ENCODE measurements around the gene CHRD.

CHRD gene

DNA sequence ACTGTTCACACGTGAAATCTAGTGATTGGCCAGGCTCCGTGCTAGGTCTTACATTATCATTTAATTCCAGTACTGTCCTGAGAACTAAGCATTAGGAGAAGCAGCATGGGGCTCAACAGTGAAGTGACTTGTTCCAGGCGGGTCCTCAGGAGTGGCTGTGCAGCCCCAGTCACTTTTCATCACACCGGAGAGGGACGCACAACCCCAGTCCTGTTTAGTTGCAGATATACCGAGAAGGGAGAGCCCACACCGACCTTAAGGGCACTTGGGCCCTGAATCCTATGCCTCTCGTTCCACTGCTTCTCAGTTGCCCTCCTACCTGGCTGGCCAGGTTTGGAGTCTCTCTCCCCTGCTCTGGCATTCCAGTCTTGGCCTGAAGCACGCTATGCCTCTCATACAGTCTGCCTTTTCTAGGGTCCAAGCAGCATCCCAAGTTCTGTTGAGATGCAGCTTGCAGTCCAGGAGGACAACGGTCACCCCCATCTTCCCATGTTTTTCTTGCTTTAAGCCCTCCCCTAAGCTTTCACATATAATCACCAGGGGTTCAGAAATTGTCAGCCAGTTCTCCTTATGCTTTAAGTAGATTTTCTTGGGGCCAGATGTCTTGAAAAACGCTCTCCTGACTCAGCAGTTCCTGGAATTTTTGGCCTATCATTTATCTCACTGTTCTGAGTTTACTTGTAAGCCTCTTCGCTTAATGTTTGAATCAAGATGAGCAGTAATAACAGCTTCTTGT, 32.4 kb upstream of the CHRD start:
- no peak for DNase-seq

DNA sequence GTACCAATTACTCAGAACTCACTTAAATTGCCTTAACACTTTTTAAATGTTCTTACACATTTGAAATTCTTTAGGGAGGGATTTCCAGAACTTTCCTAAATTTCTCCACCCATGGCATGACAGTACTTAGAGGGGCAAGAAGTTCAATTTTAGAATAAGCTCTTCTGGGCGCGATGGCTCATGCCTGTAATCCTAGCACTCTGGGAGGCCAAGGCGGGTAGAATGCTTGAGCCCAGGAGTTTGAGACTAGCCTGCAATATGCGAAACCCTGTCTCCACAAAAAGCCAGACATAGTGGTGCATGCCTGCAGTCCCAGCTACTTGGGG, 31.8 kb upstream of the CHRD start:
- DNase-seq, result no peak

DNA sequence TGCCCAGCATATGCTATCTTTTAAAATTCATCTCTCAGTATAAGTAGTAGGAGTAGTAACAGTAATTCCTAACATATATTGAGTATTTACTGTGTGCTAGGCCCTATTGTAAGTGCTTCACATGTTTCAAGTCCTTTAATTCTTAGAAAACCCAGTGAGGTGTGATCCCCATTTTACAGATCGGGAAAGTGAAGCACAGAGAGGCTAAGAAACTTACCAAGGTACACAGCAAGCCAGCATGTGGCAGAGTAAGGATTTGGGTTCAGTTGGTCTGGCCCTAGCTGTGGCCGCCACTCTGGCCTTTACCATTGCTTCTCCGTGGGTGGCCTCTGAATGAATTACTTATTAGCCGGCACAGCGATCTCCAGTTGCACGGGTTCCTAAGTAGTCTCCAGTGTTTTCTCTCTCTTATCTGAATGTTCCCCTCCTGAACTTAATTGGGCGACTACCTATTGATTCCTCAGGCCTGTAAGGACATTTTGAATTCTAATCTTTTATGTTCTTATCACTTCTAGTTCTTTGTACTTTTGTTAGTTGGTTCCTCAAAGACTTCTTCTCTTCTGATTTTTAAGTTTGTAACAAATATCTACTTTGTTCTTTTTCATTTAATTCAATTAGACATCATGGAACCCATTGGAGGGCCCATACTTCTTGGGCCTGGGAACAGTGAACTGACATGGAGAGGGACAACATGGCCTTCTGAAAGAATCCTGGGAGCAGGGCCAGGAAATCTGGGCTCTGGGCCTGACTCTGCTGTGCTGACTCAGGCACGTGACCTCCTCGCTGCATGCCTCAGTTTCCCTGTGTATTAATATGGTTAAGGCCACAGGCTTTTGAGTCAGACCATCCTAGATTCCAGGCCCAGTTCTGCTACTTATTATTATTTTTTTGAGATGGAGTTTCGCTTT, 30.0 kb upstream of the CHRD start:
- DNase-seq, result no peak

DNA sequence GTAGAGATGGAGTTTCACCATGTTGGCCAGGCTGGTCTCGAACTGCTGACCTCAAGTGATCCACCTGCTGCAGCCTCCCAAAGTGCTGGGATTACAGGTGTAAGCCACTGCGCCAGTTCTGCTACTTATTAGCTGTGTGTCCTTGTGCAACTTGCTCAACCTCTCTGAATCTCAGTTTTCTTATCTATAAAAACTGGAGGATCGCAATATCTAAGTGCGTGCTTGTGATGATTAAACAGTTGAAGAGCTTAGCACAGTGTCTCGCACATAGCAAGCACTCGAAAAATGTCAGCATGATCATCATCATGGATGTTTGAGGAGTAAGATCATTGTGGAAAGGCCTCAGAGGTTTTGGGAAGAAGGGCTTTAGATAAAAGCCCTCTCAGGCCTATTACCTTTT, 29.2 kb upstream of the CHRD start:
- no peak for DNase-seq

DNA sequence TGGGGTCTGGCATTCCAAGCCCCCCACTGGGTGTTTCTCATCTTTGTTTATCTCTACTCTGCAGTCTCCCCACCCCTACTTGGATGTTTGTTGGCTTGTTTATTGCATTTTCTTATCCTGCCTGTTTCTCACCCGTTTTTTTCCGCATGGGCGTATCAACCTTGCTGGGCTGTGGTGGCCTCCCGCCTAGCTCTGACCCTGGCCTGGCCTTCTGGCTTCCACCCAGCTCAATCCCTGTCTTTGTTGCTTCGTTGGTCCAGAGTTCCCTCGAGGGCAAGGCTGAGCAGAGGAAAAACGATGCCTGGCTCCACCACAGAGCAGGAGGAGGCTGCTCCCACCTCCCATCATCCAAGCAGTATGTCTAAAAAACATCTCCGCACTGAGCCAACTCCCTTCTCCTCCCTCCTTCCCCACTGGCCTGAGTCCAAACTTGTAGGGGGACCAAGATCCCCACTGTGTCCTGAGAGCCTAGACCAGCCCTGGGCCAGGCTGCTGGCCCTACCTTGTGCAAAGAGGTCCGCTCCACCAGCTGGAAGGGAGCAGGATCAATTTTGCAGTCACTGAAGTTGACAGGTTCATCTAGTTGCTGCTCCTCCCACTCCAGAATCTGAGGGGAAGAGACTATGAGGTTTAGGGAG, 28.2 kb upstream of the CHRD start:
- DNase-seq, result no peak

DNA sequence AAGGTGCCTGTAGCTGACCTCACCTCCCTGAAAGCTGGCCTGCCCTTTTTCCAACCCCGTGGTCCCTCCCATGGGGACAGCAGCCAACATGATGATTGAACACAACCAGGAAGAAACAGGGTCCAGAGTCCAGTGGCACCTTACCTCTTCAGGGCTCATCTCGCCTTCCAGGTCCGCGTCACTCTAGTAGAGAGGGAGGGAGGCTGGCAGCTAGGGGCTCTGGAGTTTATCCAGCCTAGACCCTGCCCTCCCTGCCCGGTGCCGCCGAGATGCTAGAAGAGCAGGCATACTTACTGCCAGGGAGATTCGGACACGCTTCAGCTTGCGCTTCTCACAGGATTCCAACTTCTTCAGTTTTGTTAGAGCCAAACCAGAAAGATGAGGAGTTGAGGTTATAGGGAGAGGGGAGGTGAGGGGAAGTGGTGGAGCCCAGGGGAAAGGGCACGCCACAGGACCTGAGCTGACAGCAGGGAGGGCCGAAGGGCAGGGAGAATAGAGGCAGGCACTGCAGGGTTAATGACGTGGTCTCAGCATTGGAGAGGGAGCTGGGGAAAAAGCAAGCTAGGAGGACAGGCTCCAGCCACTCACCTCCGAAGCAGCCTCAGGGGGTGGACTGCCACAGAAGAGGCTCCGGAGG, 27.6 kb upstream of the CHRD start:
- DNase-seq, result no peak

DNA sequence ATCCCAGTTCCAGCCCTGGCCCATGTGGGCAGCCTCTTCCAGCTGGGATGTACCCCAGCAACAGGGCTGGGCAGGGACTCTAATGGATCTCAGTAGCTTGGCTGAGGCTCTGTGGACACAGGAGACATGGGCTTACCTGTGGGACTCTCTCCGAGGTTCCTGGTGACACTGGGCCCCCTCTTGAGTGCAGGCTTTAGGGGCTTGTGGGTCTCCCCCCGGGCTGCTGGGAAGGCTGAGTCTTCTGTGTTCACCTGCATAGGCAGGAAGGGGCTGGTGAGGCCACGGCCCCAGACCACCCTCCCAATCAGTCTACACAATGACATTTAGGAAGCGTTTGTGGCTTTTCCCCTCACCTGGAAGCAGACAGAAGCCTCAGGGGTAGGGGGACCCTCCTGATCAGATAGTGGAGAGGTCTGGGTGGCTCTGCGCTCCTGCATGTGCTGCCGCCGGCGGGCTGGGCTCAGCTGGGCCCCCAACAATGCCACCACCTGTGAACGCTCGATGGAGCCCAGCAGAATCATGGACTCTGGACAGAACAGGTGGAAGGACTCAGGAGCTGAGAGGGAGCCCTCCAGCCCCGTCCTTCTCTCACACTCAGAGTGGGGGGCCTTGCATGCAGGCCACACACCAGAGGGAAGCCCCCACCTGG, 26.8 kb upstream of the CHRD start:
- DNase-seq, result no peak

DNA sequence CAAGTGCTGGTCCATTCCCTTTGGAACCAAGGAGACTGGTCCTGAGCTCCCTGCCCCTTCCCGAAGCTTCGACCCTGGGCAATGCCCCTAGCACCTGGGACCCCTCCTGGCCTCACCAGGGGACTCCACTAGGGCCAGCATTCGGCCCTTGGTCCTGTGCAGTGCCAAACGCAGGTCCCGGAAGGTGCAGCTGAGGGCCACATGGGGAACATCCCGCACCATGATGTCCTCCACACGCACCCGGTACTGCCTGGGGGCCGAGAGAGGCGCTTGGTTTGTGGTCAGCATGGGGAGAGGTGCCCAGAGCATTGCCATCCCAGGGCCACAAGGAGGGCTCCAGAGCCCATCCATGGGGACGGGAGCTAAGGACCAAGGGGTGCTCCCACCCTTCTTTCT, 26.3 kb upstream of the CHRD start:
- DNase-seq, result no peak

DNA sequence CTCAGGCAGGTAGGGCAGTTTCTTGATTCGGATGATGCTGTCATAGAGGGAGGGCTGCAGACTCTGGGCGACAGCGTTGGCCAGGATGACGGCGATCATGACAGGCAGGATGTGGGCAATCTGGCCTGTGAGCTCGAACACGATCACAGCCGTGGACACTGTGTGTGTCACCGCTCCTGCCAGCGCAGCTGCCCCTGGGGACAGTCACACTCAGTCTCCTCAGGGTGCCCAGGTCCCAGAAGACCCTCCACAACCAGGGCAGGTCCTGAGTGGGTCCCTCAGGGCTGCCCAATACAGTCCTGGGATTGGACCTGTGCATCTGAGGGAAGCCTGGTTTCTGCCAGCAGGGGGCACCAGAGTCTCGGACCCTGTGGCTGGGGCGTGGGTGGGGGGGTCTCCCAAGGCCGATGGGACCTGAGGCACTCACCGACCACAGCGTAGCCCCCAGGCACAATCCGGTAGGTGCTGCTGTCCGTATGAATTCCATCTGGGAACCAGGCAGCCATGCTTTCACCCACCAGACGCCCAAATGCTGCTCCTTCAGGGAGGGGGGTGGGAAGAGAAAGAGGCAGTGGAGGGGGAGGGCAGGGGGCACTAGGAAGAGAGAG, 25.6 kb upstream of the CHRD start:
- DNase-seq, result no peak

DNA sequence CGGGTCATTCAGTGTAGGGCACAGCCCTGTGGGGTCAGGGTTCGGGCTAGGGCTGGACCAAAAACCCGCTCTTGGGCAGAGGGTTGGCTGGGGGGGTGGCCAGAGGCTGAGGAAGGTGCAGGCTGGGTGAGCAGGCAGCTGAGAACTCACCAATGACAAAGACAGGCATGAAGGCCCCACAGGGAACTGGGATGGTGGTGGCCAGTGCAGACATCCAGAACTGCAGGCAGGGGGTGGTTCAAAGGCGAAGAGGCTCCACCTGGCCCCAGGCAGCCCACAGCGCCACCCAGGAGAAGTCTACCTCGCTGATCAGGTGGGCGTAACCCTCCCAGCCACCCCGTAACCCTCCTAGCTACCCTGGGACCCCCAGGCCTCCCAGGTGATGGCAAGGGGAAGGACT, 25.1 kb upstream of the CHRD start:
- no peak for DNase-seq

DNA sequence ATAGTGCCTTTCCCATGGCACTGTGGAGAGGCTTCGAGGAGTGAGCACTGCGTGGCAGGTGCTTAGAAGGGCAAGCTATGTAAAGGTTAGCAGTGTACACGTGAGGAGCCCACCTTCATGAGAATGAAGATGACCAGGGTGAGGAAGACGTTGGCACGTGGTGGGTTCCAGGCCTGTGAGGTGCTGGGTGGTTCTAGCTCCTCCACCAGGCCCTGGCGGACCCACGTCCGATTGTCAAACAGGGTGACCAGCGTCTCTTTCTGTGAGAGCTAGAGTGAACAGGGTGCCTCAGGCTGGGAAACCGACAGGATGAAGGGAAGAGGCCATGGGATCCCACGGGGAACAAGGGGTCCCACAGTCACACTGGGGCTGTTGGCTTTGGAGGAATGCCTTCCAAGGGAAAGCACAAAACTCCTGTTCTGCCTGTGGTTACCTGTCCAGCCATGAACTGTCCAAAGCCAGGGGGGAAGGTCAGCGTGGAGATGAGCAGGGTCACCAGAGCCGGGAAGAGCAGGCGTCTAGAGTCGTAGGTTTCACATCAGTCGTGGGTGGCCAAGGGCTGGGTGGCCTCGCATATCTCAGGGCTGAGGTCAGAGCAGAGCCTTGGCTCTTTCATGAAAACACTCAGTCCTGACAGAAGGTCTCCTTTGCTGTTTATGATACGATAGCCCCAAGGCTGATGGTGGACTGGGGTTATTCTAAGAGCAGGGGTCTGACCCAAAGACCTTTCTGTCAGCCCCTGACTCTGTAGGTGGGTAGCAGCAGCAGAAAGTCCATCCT, 24.4 kb upstream of the CHRD start:
- no peak for DNase-seq

DNA sequence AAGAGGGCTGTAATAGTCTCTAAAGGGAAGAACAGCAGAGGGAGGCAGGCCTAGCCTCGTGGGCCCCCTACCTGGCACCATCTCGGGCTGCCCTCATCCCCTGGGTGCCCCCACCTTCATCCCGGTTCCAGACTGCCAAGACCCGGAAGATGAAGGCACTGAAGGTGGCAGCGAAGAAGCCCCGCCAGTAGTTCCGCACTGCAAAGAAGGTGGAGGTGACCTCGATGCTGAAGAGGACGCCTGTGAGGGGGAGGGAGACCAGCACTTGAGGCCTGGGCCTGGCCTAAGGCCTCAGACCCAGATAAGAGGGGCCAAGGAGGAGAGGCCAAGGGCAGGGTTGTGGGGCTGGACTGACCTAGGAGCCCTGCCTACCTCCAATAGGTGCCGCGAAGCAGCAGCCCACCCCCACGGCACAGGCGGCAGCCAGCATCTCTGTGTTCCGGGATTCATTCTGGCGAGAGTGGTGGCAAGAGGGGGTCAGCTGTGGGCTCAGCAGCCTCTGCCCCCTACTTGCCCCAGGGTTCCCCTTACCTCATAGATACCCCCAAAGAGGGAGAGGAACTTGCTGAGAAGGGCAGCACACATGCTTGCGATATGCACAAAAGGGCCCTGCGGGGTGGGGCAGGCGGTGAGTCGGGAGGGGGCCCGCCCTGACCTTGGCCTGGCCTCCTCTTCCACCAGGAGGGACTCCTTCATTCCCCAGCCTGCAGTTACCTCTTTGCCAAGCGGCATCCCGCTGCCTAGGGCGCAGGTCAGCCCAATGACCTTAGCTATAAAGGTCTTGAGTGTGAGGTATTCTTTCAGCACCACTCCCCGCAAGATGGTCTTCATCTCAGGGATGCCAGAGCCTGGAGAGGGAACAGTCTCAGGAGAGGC, 22.4 kb upstream of the CHRD start:
- DNase-seq, result no peak

DNA sequence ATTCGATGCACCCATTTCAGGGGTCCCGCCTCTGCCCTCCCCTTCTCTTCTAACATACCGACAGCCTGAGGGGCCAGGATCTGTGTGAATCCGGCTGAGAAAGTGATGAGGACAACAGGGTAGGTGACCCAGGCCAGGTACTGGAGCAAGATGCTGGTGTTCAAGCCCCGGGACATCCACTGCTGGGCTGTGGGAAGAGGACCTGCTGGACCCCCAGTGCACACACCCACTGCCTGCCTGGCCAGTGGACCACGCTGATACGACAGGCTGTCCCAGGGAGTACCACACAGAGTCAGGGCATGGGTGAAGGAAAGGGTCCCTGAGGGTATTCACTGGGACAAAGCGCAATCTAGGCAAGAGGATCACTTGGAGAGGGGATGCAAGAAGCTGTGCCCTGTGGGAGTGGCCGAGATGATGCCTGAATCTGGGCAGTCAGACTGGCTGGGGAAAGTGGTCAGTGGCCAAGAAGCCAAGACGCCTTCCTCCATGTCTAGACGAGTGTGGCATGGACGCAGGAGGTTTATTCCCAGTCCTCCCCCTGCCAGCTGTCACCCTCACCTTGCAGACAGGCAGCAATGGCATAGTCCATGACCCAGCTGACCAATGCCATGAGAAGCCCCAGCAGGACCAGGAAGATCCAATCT, 21.6 kb upstream of the CHRD start:
- no peak for DNase-seq

DNA sequence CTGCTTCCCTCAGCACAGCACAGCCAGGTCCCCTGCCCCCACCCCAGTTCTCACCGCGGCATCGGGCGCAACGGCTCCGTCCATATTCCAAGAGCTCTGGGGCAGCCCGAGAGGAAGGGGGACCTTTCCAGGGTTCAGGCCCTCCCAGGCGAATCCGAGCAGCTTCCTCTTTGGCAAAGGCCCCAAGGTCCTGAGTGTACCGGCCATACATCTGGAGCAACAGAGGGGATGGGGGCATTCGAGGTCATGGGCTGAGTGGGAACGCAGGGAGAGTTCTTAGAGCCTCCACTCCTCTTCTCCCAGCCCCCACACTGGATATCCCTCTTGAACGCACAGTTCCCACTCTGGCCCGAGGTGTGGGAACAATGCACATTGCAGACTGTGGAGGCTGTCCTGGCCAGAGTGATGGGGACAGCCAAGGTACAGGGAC, 20.9 kb upstream of the CHRD start:
- DNase-seq, result no peak

DNA sequence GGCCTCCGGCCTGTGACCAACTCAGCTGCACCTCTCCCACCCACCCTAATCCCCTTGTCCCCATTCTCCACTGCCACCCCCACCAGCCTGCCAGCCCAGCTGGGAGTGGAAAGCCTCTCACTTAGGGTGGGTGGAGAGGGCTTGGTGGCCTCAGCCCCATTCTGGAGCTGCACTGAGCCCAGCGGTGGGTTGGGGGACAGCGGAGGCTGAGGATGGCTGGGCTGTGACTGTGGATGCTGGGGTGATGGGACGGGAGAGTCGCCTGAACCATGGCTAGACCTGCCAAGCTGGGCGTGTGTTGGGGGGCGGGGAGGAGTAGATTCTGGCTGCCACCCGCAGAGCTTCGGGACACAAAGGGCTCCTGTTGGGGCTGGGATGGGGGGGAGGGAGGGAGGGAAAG, 20.2 kb upstream of the CHRD start:
- DNase-seq, result no peak

DNA sequence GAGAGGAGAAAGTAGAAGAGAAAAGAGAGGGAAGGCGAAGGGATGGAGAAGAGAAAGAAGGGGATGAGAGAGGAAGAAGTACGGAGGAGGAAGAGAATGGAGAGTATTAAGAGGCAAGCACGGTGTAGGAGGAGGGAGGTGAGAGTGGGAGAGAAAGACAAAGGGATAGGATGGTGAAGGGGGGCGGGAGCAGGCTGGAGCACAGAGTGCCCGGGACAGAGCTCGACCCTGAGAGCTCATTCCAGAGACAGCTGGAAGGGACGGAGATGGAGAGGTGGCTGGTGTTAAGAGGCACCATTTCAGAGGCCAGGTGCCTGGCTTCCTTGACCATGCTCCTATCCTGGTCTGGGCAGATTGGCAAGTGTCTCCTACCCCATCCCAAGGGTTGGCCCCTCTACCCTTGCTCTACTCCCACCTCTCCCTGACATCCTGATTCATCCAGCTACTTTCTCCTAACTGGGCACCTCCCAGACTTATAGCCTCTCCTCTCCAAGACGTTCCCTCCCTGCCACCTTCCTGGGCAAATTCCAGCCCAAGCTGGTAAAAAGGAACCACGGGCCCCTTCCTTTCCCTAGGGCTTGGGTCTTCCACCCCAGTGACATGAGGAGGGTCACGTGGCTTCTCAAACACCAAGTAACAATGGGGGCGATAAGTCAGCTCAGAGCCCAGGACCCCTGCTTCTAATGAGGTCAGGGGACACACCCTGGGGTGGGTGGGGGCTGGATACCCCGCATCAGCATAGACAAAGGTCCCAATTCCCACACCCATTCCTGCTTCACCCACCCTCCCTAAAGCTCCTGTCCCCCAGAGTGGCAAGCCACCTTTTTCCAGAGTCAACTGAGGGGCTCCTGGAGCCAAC, 19.6 kb upstream of the CHRD start:
- no peak for DNase-seq

DNA sequence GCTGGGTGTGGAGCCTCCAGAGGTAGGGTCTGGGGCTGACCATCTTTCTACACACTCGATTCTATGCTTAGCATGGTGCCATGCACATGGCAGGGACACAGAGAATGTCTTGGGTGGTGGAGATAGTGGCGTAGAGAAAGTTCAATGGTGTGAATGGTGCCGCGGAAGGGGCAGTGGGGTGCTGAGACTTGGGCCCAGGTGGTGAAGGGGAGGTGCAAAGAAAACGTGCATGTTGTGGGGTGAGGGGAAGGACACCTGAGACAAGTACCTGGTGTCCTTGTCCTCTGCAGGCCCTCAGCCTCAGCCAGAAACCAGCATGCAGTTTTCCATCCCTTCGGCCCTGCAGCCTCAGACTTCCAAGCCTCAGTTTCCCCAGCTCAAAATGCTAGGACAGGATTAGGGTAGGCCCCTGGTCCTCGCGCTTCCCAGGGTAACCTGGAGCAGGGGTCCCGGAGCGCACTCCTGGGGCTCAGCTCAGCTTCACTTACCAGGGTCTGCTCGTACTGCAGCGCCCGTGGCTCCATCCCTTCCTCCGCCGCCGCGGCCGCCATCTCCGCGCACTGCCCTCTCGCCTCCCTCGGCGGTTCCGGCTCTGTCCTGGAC, 18.8 kb upstream of the CHRD start:
- DNase-seq, result no peak

DNA sequence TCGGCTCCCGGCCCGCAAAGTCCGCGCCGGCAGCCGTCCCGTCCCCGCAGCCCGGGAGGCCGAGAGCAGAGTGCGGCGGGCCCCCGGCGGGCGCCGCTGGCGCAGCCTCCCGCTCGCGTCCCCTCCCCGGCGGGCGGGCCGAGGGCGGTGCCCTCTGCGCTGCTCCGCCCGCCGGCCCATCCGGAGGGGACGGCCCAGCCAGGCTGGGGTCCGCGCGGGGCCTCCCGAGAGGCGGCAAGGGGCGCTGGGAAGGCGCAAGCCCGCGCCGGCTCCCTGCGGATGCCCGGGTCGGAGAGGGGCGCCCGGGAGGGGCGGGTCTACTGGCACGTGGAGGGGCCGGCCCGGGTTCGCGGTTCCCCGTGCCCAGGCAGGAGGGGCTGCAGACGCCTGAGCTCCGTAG, 18.3 kb upstream of the CHRD start, which contains the start of the genes CLCN2 and POLR2H:
TSS of gene CLCN2 (minus strand) at position 74 of the 400 bp plus-strand sequence. CDS start 126 bp downstream, outside the sequence.
TSS of gene POLR2H (plus strand) at position 179 of the 400 bp plus-strand sequence. CDS start 1,783 bp downstream, outside the sequence.
- peak; percentile 42 for DNase-seq
